H9 (cell line): ENCODE measurements around the gene TBC1D20. TPM values are rescaled to one million over a fixed set of nuclear protein-coding genes. Genes with fewer than 3 reads are reported as not detected.

Experiments used
- DNase-seq: peaks from one replicate; pipeline ENCODE4 v3.0.0-alpha.2; 2017
- H2AFZ ChIP-seq: one replicate; pipeline ENCODE4 v1.6.1; 2013; ENCODE audit warnings: mild to moderate bottlenecking, low read length, control low read depth, moderate library complexity
- H2AK5ac ChIP-seq: 2 replicates; pipeline ENCODE4 v1.6.1; 2013; ENCODE audit warnings: low read length, control low read depth, mixed read lengths; ENCODE audit not compliant: insufficient read length
- H2BK120ac ChIP-seq: one replicate; pipeline ENCODE4 v1.6.1; 2013; ENCODE audit warnings: low read depth, mild to moderate bottlenecking, low read length, control low read depth, inconsistent platforms; ENCODE audit not compliant: poor library complexity, severe bottlenecking
- H2BK12ac ChIP-seq: 2 replicates; pipeline ENCODE4 v1.6.1; 2013; ENCODE audit warnings: low read length, control low read depth, mixed read lengths, low read depth; ENCODE audit not compliant: insufficient read length
- H2BK15ac ChIP-seq: 2 replicates; pipeline ENCODE4 v1.6.1; 2013; ENCODE audit warnings: low read depth, low read length, control low read depth
- H2BK20ac ChIP-seq: one replicate; pipeline ENCODE4 v1.6.1; 2013; ENCODE audit warnings: low read depth, mild to moderate bottlenecking, low read length, control low read depth, inconsistent platforms; ENCODE audit not compliant: poor library complexity, severe bottlenecking
- H2BK5ac ChIP-seq: 2 replicates; pipeline ENCODE4 v1.6.1; 2013; ENCODE audit warnings: low read length, control low read depth, mixed read lengths; ENCODE audit not compliant: insufficient read length
- H3K14ac ChIP-seq: 2 replicates; pipeline ENCODE4 v1.6.1; 2013; ENCODE audit warnings: low read length, control low read depth; ENCODE audit not compliant: insufficient read depth
- H3K18ac ChIP-seq: 2 replicates; pipeline ENCODE4 v1.6.1; 2013; ENCODE audit warnings: low read depth, mild to moderate bottlenecking, mixed read lengths, low read length, control low read depth; ENCODE audit not compliant: insufficient read length
- H3K23ac ChIP-seq: 2 replicates; pipeline ENCODE4 v1.6.1; 2013; ENCODE audit warnings: low read length, control low read depth, mixed read lengths, low read depth; ENCODE audit not compliant: insufficient read length
- H3K23me2 ChIP-seq: 2 replicates; pipeline ENCODE4 v1.6.1; 2013; ENCODE audit warnings: low read depth, mild to moderate bottlenecking, mixed read lengths, low read length, control low read depth; ENCODE audit not compliant: insufficient read length, poor library complexity, severe bottlenecking
- H3K27ac ChIP-seq: 2 replicates; pipeline ENCODE4 v1.5.1; 2013; ENCODE audit warnings: low read length, control low read depth, mixed read lengths, low read depth; ENCODE audit not compliant: insufficient read length
- H3K27me3 ChIP-seq: 2 replicates; pipeline ENCODE4 v1.6.1; 2013; ENCODE audit warnings: low read length, control low read depth, inconsistent platforms; ENCODE audit not compliant: insufficient read depth
- H3K4ac ChIP-seq: 2 replicates; pipeline ENCODE4 v1.6.1; 2013; ENCODE audit warnings: low read depth, mild to moderate bottlenecking, control low read depth, inconsistent platforms, low read length, moderate library complexity
- H3K4me1 ChIP-seq: 2 replicates; pipeline ENCODE4 v1.6.1; 2013; ENCODE audit warnings: low read length, control low read depth, inconsistent platforms; ENCODE audit not compliant: insufficient read depth
- H3K4me2 ChIP-seq: 2 replicates; pipeline ENCODE4 v1.6.1; 2013; ENCODE audit warnings: low read length, control low read depth, mixed read lengths; ENCODE audit not compliant: insufficient read length, insufficient read depth
- H3K56ac ChIP-seq: 2 replicates; pipeline ENCODE4 v1.6.1; 2013; ENCODE audit warnings: low read depth, mild to moderate bottlenecking, mixed read lengths, low read length, control low read depth; ENCODE audit not compliant: insufficient read length
- H3K79me1 ChIP-seq: 2 replicates; pipeline ENCODE4 v1.6.1; 2013; ENCODE audit warnings: low read depth, mild to moderate bottlenecking, moderate library complexity, low read length, control low read depth, inconsistent platforms; ENCODE audit not compliant: insufficient read depth, poor library complexity, severe bottlenecking
- H3K79me2 ChIP-seq: 2 replicates; pipeline ENCODE4 v1.6.1; 2013; ENCODE audit warnings: low read length, control low read depth, inconsistent platforms; ENCODE audit not compliant: insufficient read depth
- H3K9ac ChIP-seq: 2 replicates; pipeline ENCODE4 v1.6.1; 2013; ENCODE audit warnings: low read length, control low read depth, mixed read lengths; ENCODE audit not compliant: insufficient read length; ENCODE audit errors: extremely low read depth
- H3K9me3 ChIP-seq: one replicate; pipeline ENCODE4 v1.6.1; 2013; ENCODE audit warnings: low read depth, low read length, inconsistent platforms; ENCODE audit not compliant: control insufficient read depth
- H3T11ph ChIP-seq: one replicate; pipeline ENCODE4 v1.6.1; 2013; ENCODE audit warnings: mild to moderate bottlenecking, low read length, control low read depth, inconsistent platforms
- H4K20me1 ChIP-seq: one replicate; pipeline ENCODE4 v1.6.1; 2013; ENCODE audit not compliant: control insufficient read depth, insufficient read length, insufficient read depth
- H4K5ac ChIP-seq: 2 replicates; pipeline ENCODE4 v1.6.1; 2013; ENCODE audit warnings: low read depth, mild to moderate bottlenecking, mixed read lengths, low read length, control low read depth; ENCODE audit not compliant: insufficient read length
- H4K8ac ChIP-seq: replicated peaks from 2 replicates; pipeline ENCODE4 v1.6.1; 2013; ENCODE audit warnings: low read length, control low read depth, mixed read lengths, low read depth; ENCODE audit not compliant: insufficient read length
- H4K91ac ChIP-seq: 2 replicates; pipeline ENCODE4 v1.6.1; 2013; ENCODE audit warnings: low read depth, mild to moderate bottlenecking, moderate library complexity, mixed read lengths, low read length, control low read depth; ENCODE audit not compliant: insufficient read length
- H3K27ac Mint-ChIP-seq, 3 experiments: 2 replicates in 2 of 3; 3 replicates in 1 of 3; pipeline ENCODE4 v1.8.0; 2020 to 2021; ENCODE audit warnings: mixed read lengths in 3 of 3, mild to moderate bottlenecking in 1 of 3, moderate library complexity in 1 of 3
- H3K27me3 Mint-ChIP-seq: 2 replicates; pipeline ENCODE4 v1.8.0; 2021; ENCODE audit warnings: low read depth, mild to moderate bottlenecking, moderate library complexity, mixed read lengths
- H3K36me3 Mint-ChIP-seq, 3 experiments: 2 replicates in 2 of 3; 3 replicates in 1 of 3; pipeline ENCODE4 v1.8.0; 2020 to 2021; ENCODE audit warnings: low read depth in 3 of 3, mixed read lengths in 3 of 3; ENCODE audit not compliant: insufficient read depth in 1 of 3
- H3K4me1 Mint-ChIP-seq, 2 experiments: 2 replicates each; pipeline ENCODE4 v1.8.0; 2020; ENCODE audit warnings: mixed read lengths in 2 of 2
- H3K4me3 Mint-ChIP-seq, 2 experiments: 2 replicates in 1 of 2; 3 replicates in 1 of 2; pipeline ENCODE4 v1.8.0; 2020 to 2021; ENCODE audit warnings: mild to moderate bottlenecking in 2 of 2, mixed read lengths in 2 of 2, moderate library complexity in 1 of 2
- H3K9me3 Mint-ChIP-seq, 2 experiments: 2 replicates in 1 of 2; 3 replicates in 1 of 2; pipeline ENCODE4 v1.8.0; 2020; ENCODE audit warnings: mild to moderate bottlenecking in 2 of 2, mixed read lengths in 2 of 2, moderate library complexity in 1 of 2
- CTCF ChIP-seq: fragments of 200-600 bp; sonication (generic); conservative IDR thresholded peaks from 3 replicates; pipeline ENCODE4 v1.8.0; 2021; ENCODE audit warnings: antibody characterized with exemption, mild to moderate bottlenecking
- WGBS: extraction: QIAGEN DNeasy Blood & Tissue Kit; methylation state at CpG from one replicate; pipeline ENCODE4 v1.1.7; 2013; ENCODE audit warnings: missing lambda C conversion rate, low lambda C conversion rate, mixed read lengths; ENCODE audit not compliant: insufficient read length; ENCODE audit errors: extremely low coverage; 5-methylcytosine and 5-hydroxymethylcytosine counted together
- total RNA-seq: library from RNA; stranded (reverse); gene quantifications from 2 replicates; pipeline ENCODE4 v1.2.1, GENCODE V29; 2021

Gene TBC1D20
- total RNA-seq, 1 experiment from 2014 or later: 17.9 TPM

GRCh38 chr20:415820-416322 lies 46.5 kb downstream of the TBC1D20 start:
- no peak overlapping the region for H3T11ph ChIP-seq
- peaks cover 4 to 7% of the 10 kb centered on the region in 2 experiments; a peak in 4 of 5 replicates for H3K9me3 Mint-ChIP-seq
- H4K91ac ChIP-seq: no peak overlapping the region
- H2AFZ ChIP-seq: no peak overlapping the region
- no peak overlapping the region for H2AK5ac ChIP-seq
- H3K27ac ChIP-seq: no peak overlapping the region
- no CpG with 5 or more reads among the region's 13 CpGs for WGBS
- H3K27me3 ChIP-seq: no peaks in the 10 kb centered on the region
- H4K20me1 ChIP-seq: no peaks in the 10 kb centered on the region
- H3K23ac ChIP-seq: no peak overlapping the region
- H2BK5ac ChIP-seq: no peak overlapping the region
- no peak overlapping the region for H3K4ac ChIP-seq
- H3K4me1 Mint-ChIP-seq: no peaks in the 10 kb centered on the region
- no peaks in the 10 kb centered on the region for H3K23me2 ChIP-seq
- no peak overlapping the region for H3K4me3 Mint-ChIP-seq
- no peaks in the 10 kb centered on the region for H3K4me1 ChIP-seq
- H4K5ac ChIP-seq: no peak overlapping the region
- H3K9ac ChIP-seq: no peak overlapping the region
- H3K79me2 ChIP-seq: no peaks in the 10 kb centered on the region
- H2BK20ac ChIP-seq: no peak overlapping the region
- H3K36me3 Mint-ChIP-seq: peaks cover 34 to 62% (median 43%) of the 10 kb centered on the region in 3 experiments
- no peaks in the 10 kb centered on the region for H3K9me3 ChIP-seq
- no peak for TF ChIP-seq CTCF
- no peak overlapping the region for H2BK12ac ChIP-seq
- peak overlapping the region; percentile 16 to 57 (median 38); a peak in 1 of 7 replicates for H3K27ac Mint-ChIP-seq
- H3K4me2 ChIP-seq: no peak overlapping the region
- H3K14ac ChIP-seq: no peak overlapping the region; the same call in 1 of the 2 replicates
- no peak overlapping the region for H3K56ac ChIP-seq
- H3K27me3 Mint-ChIP-seq: peaks cover 2% of the 10 kb centered on the region; the same call in 1 of the 2 replicates
- H3K18ac ChIP-seq: no peak overlapping the region
- no peak overlapping the region for H2BK15ac ChIP-seq
- no peak overlapping the region for H4K8ac ChIP-seq
- H3K79me1 ChIP-seq: peaks cover 2% of the 10 kb centered on the region
- DNase-seq: no peak
- H2BK120ac ChIP-seq: no peak overlapping the region
